GM12872 (cell line): ENCODE measurements around the gene REG4.

Experiments
- CTCF ChIP-seq: IDR thresholded peaks from 3 replicates; pipeline ENCODE4 v1.5.1; 2011; ENCODE audit warnings: low read depth, mild to moderate bottlenecking, low read length, moderate library complexity; ENCODE audit not compliant: insufficient read depth

The REG4 gene

GRCh38 chr1:119764220-119764619 is 47.0 kb downstream of the REG4 start:
- no peak for TF ChIP-seq CTCF

GRCh38 chr1:119762953-119763352 is 48.3 kb downstream of the REG4 start:
- no peak for TF ChIP-seq CTCF

- TF ChIP-seq CTCF: no peak
Observed at GRCh38 chr1:119762409-119762808, 48.9 kb downstream of the REG4 start.

GRCh38 chr1:119758584-119758983 is 52.7 kb downstream of the REG4 start:
- TF ChIP-seq CTCF: no peak

GRCh38 chr1:119752592-119752991 is 58.7 kb downstream of the REG4 start:
- TF ChIP-seq CTCF: no peak

GRCh38 chr1:119748040-119748439 is 63.2 kb downstream of the REG4 start:
- TF ChIP-seq CTCF: no peak

GRCh38 chr1:119747451-119747850 is 63.8 kb downstream of the REG4 start:
- no peak for TF ChIP-seq CTCF

GRCh38 chr1:119745034-119745433 is 66.2 kb downstream of the REG4 start:
- no peak for TF ChIP-seq CTCF
